SJSA1 (cell line): ENCODE measurements around the gene BAIAP2L2. TPM values are rescaled to one million over a fixed set of nuclear protein-coding genes. Genes with fewer than 3 reads are reported as not detected.
"Not testable (repeated sequence)": the region's sequence is repeated elsewhere in the genome, so short reads cannot be mapped to it uniquely, and the experiment has no call there.

Source experiments
- DNase-seq, 2 experiments: peaks; one replicate each; pipeline ENCODE4 v3.0.0-alpha.2; 2015 to 2020; ENCODE audit warnings: low spot score in 2 of 2, low read depth in 1 of 2
- H3K27ac ChIP-seq: fragments of 250-450 bp; sonication (Bioruptor Pico); 2 replicates; pipeline ENCODE4 v1.5.1; 2020; ENCODE audit warnings: mild to moderate bottlenecking, moderate library complexity
- H3K27me3 ChIP-seq: fragments of 250-450 bp; sonication (Bioruptor Pico); replicated peaks from 2 replicates; pipeline ENCODE4 v1.5.1; 2020; ENCODE audit warnings: mild to moderate bottlenecking, moderate library complexity
- H3K36me3 ChIP-seq: fragments of 250-450 bp; sonication (Bioruptor Pico); 2 replicates; pipeline ENCODE4 v1.5.1; 2020; ENCODE audit warnings: mild to moderate bottlenecking
- H3K4me1 ChIP-seq: fragments of 250-450 bp; sonication (Bioruptor Pico); replicated peaks from 2 replicates; pipeline ENCODE4 v1.6.1; 2021; ENCODE audit warnings: mild to moderate bottlenecking
- H3K4me3 ChIP-seq: fragments of 250-450 bp; sonication (Bioruptor Pico); 2 replicates; pipeline ENCODE4 v1.5.1; 2020; ENCODE audit warnings: mild to moderate bottlenecking
- H3K9me3 ChIP-seq: fragments of 250-450 bp; sonication (Bioruptor Pico); replicated peaks from 2 replicates; pipeline ENCODE4 v1.5.1; 2020; ENCODE audit warnings: mild to moderate bottlenecking
- total RNA-seq: library from RNA; depleted of rRNA; stranded (reverse); fragments of >200 nt; shearing (Covaris generic); gene quantifications from 2 replicates; pipeline ENCODE4 v1.2.3, GENCODE V29; 2014

The BAIAP2L2 gene
- total RNA-seq, 1 experiment from 2014 or later = not detected

DNA sequence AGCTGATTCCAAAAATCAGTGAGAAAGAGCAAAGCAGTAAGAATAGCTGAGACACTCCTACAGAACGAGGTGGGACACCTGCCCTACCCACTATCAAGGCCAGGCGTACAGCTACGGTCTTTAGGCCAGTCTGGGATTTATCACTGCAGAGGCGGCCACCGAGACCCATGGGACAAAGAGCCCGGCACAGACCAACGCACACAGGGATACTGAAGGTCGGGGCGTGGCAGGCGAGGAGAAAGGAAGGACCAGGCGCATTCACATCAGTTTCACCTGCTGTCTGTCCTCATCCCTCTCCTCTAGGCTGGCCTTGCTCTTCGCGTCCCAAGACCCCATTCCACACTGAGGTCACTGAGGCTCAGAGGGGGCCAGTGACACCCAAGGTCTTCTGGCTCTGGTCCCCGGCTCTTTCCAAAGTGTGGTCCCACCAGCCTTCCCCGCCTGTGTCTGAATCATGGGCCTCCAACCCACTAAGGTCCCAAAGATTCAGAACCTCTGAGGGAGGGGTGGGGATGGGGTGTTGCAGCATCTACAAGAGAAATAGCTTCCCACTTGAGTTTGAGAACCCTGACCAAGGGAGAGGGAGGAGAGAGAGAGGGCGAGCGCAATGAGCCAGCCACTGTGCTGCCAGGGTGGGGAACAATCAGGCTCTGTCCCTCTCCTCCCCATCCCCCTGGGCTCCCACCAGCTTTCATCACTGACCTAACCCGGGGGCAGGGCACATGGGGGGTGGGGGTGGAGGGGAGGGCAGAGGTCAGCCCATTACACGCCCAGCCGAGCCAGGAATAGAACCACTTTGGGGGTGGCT is 60.5 kb downstream of the BAIAP2L2 start:
- Histone ChIP-seq H3K4me3 (no peak overlapping the region), H3K36me3 (no peaks in the 10 kb centered on the region), H3K27ac (no peak overlapping the region), H3K27me3 (no peaks in the 10 kb centered on the region), H3K9me3 (no peaks in the 10 kb centered on the region), H3K4me1 (no peaks in the 10 kb centered on the region)
- DNase-seq = no peak

- H3K4me3 ChIP-seq = no peak overlapping the region
These were observed 64.3 kb downstream of the BAIAP2L2 start for GRCh38 chr22:38046070-38046748.

GRCh38 chr22:38043151-38044039 is 67.1 kb downstream of the BAIAP2L2 start:
- Histone ChIP-seq H3K9me3 (no peaks in the 10 kb centered on the region), H3K4me3 (no peak overlapping the region), H3K36me3 (no peaks in the 10 kb centered on the region), H3K27ac (no peak overlapping the region), H3K27me3 (no peaks in the 10 kb centered on the region), H3K4me1 (0 out of 2 replicates have a peak, but pooled peaks cover 3% of the 10 kb centered on the region)
- no peak for DNase-seq

More at GRCh38 chr22:38046070-38046748, 64.3 kb downstream of the BAIAP2L2 start:
- Histone ChIP-seq H3K27ac (no peak overlapping the region), H3K4me1 (no peaks in the 10 kb centered on the region), H3K9me3 (no peaks in the 10 kb centered on the region), H3K36me3 (no peaks in the 10 kb centered on the region), H3K27me3 (no peaks in the 10 kb centered on the region)
- DNase-seq = no peak

- H3K4me1 ChIP-seq = 0 out of 2 replicates have a peak, but pooled peaks cover 3% of the 10 kb centered on the region
- H3K36me3 ChIP-seq = no peaks in the 10 kb centered on the region
- H3K27ac ChIP-seq = no peak overlapping the region
- H3K9me3 ChIP-seq = no peaks in the 10 kb centered on the region
- no peak overlapping the region for H3K4me3 ChIP-seq
- H3K27me3 ChIP-seq = no peaks in the 10 kb centered on the region
- no peak for DNase-seq
These were observed 68.0 kb downstream of the BAIAP2L2 start for GRCh38 chr22:38042488-38042790.

GRCh38 chr22:38041760-38042487 is 68.6 kb downstream of the BAIAP2L2 start:
- no peak overlapping the region for H3K4me3 ChIP-seq
- H3K4me1 ChIP-seq = 0 out of 2 replicates have a peak, but pooled peaks cover 3% of the 10 kb centered on the region
- no peaks in the 10 kb centered on the region for H3K27me3 ChIP-seq
- H3K9me3 ChIP-seq = no peaks in the 10 kb centered on the region
- no peaks in the 10 kb centered on the region for H3K36me3 ChIP-seq
- no peak overlapping the region for H3K27ac ChIP-seq
- DNase-seq = no peak

DNA sequence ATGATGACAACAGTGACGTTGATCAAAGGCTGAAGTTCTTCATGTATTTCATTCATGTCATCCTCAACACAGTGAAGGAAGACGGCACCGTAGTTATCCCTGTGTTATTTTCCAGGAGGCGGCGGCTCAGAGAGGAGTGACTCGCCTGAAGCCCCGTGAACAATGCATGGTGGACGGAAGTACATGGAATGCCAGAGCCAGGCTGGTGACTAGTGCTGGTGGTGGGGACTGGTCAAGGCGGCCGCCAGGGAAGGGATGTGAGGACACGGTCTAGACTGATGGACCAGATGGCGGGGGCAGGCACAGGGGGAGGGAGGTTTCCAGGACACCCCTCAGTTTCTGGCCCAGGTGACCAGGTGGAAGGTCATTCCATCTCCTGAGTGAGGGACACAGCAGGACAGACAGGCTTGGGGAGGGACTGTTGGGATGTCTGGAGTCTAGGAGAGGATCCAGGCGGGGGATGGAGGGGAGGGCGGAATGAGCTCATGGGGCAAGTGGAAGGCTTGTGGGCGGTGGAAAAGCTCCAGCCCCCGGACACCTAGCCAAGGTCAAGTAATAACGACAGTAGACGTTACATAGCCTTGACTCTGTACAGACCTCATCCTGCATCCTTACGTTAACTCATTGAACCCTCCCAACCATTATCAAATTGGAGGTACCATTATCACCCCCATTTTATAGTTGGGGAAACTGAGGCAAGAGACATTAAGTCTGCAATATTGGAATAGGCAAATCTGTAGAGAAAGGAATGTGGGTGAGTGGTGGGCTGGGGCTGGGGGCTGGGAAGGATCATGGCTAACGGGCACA is 69.3 kb downstream of the BAIAP2L2 start:
- Histone ChIP-seq H3K27me3 (no peaks in the 10 kb centered on the region), H3K9me3 (no peaks in the 10 kb centered on the region)

DNA sequence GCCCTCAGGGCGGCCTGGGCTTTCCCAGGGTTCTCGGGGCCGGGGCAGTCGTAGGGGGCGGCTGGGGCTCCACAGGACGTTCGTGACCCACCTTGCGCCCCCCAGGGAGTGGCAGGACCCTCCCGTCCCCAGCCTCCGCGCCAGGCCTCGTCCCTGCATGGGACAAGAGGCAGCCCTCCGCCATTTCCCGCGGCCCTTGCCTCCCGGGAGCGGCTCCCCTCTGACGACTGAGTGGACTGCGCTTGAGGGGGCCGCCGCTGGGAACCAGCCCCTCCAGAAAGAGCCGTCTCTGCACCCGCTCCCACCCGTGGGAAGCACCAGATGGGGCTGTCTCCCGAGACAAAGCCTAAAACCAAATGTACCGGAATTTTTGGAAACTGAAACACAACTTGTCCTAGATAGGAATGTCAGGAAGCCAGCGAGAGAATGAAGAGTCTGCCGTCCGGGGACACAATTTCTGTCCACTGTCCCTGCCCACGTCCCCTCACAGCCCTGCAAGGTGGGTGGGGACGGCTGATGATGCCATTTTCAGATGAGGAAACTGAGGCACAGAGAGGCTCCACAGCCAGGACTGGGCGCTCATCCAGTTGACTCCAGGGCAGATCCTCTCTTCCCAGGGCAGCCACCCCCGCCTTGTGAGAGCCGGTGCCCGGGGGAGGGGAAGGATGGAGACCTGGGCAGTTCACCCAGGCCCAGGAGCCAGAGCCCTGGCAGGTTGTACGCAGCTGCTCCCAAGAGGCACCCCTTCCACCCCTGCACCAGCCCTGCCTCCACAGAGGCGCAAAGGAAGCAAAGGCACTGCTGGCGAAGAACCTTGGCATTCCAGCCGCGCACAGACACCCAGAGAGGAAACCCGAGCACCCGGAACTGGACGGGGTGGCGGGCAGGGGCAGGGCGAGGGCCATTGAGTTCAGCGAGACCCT is 71.3 kb downstream of the BAIAP2L2 start:
- no peaks in the 10 kb centered on the region for H3K9me3 ChIP-seq
- no peak overlapping the region for H3K4me3 ChIP-seq
- DNase-seq = no peak

More for the DNA sequence above, 69.3 kb downstream of the BAIAP2L2 start:
- no peak overlapping the region for H3K4me3 ChIP-seq
- peak in 1 of 2 experiments; percentile 53 for DNase-seq
- no peaks in the 10 kb centered on the region for H3K36me3 ChIP-seq
- H3K4me1 ChIP-seq = 0 out of 2 replicates have a peak, but pooled peaks cover 3% of the 10 kb centered on the region
- no peak overlapping the region for H3K27ac ChIP-seq

DNA sequence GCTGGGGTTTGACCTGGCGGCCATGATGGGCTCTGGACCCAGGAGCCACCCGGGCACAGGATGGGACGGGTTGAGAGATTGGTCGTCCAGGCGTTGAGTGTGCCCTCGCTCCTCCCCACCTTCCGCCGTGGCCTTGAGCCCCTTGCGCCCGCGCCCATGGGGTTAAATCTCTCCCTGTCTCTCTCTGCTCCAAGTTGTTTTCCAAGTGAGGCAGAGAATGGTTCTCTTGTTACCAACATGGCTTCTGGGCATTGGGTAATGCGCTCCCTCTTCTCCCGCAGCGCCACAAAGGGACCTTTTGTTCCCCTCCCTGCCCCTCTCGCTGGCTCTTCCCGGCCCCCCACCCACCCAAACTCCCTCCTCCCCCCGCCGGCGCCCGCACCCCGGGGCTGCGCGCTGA is 72.1 kb downstream of the BAIAP2L2 start:
- DNase-seq = no peak
- no peaks in the 10 kb centered on the region for H3K9me3 ChIP-seq
- peaks cover 17% of the 10 kb centered on the region for H3K4me1 ChIP-seq
- H3K4me3 ChIP-seq = no peak overlapping the region
- H3K27ac ChIP-seq = no peak overlapping the region
- H3K27me3 ChIP-seq = no peaks in the 10 kb centered on the region
- no peaks in the 10 kb centered on the region for H3K36me3 ChIP-seq

More for the DNA sequence above, 71.3 kb downstream of the BAIAP2L2 start:
- Histone ChIP-seq H3K27ac (no peak overlapping the region), H3K27me3 (no peaks in the 10 kb centered on the region), H3K36me3 (no peaks in the 10 kb centered on the region), H3K4me1 (peaks cover 13% of the 10 kb centered on the region)

- H3K36me3 ChIP-seq, H3K9me3 ChIP-seq, H3K27ac ChIP-seq, H3K27me3 ChIP-seq, H3K4me3 ChIP-seq, DNase-seq: not testable (repeated sequence)
- peaks cover 17% of the 10 kb centered on the region for H3K4me1 ChIP-seq
These were observed 72.9 kb downstream of the BAIAP2L2 start for GRCh38 chr22:38037367-38038150.

DNA sequence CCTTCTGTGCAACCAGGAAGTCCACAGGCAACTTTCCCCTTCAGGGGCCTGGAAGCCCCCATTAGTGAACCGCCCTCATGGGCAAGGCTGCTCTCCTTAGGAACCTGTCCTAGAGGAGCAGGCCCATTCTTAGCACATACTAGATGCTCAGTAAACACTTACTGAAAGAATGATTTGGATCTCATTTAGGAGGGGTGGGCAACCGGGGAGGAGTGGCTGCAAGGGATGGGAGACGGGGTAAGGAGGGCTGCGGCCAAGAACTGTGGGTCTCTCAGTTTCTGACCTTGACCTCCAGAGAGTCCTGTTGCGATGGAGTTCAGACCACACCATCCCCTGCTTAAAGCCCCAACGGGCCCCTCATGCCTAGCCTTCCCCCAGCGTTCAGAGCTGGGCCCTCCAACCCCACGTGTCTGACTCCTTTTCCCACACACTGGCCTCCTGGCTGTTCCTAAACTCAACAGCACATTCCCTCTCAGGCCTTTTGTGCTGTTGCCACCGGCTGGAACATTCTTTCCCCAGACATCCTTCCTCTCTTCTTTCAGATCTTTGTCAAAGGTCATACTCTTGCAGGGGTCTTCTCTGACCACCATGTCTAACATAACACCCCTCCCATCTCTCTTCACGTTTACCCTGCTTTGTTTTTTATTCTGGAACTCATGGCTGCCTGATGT is 74.0 kb downstream of the BAIAP2L2 start:
- H3K27ac ChIP-seq = no peak overlapping the region
- no peak overlapping the region for H3K4me3 ChIP-seq
- no peaks in the 10 kb centered on the region for H3K9me3 ChIP-seq
- no peaks in the 10 kb centered on the region for H3K27me3 ChIP-seq
- no peaks in the 10 kb centered on the region for H3K36me3 ChIP-seq
- H3K4me1 ChIP-seq = peaks cover 17% of the 10 kb centered on the region
- no peak for DNase-seq

GRCh38 chr22:38035530-38035885 is 75.0 kb downstream of the BAIAP2L2 start:
- H3K36me3 ChIP-seq = no peaks in the 10 kb centered on the region
- no peaks in the 10 kb centered on the region for H3K9me3 ChIP-seq
- H3K4me3 ChIP-seq = no peak overlapping the region
- H3K27me3 ChIP-seq = no peaks in the 10 kb centered on the region
- no peak for DNase-seq
- no peak overlapping the region for H3K27ac ChIP-seq
- peaks cover 14% of the 10 kb centered on the region for H3K4me1 ChIP-seq
